Ishikawa (cell line): ENCODE results near the gene TACC2.

ENCODE experiments used
- CEBPB ChIP-seq: IDR thresholded peaks from 2 replicates; pipeline ENCODE4 v1.6.1; 2012
- CREB1 ChIP-seq: IDR thresholded peaks from 2 replicates; pipeline ENCODE4 v1.6.1; 2012; ENCODE audit warnings: low read depth
- EGR1 ChIP-seq: IDR thresholded peaks from 2 replicates; pipeline ENCODE4 v1.6.1; 2012
- TAF1 ChIP-seq: IDR thresholded peaks from 2 replicates; pipeline ENCODE4 v1.6.1; 2012; ENCODE audit warnings: low read depth, mild to moderate bottlenecking
- TEAD4 ChIP-seq: IDR thresholded peaks from 2 replicates; pipeline ENCODE4 v1.6.1; 2012
- YY1 ChIP-seq: IDR thresholded peaks from 2 replicates; pipeline ENCODE4 v1.6.1; 2012; ENCODE audit warnings: low read depth
- TF ChIP-seq, protein P1 (sequence below): IDR thresholded peaks from 2 replicates; pipeline ENCODE4 v1.6.1; 2012
- TF ChIP-seq, protein P2 (sequence below): IDR thresholded peaks from 2 replicates; pipeline ENCODE4 v1.6.1; 2012; ENCODE audit warnings: low read depth, mild to moderate bottlenecking

DNA sequence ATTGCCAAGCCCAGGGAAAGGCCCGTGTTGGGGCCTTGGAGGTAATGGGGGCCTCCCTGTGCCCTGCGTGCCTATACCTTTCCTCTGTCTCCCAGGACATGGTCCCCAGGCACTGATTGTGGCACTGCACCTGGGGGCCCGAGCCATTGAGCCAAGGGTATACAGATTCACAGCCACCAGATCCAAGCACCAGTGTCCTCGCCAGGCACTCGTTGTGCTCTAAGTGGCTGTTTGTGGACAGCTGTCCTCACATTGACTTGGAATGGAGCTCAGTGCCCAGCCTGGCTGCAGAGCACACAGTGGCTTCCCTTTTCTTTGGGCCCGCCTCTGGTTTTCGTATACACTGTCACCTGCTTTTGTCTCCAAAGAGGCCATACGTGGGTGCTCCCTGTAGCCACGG lies 210.1 kb downstream of the TACC2 start:
- TF ChIP-seq TAF1 (no peak), TEAD4 (no peak), CEBPB (no peak), EGR1 (no peak), CREB1 (no peak), YY1 (no peak)
- TF ChIP-seq, protein P1, sequence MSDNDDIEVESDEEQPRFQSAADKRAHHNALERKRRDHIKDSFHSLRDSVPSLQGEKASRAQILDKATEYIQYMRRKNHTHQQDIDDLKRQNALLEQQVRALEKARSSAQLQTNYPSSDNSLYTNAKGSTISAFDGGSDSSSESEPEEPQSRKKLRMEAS, result no peak
- TF ChIP-seq, protein P2, sequence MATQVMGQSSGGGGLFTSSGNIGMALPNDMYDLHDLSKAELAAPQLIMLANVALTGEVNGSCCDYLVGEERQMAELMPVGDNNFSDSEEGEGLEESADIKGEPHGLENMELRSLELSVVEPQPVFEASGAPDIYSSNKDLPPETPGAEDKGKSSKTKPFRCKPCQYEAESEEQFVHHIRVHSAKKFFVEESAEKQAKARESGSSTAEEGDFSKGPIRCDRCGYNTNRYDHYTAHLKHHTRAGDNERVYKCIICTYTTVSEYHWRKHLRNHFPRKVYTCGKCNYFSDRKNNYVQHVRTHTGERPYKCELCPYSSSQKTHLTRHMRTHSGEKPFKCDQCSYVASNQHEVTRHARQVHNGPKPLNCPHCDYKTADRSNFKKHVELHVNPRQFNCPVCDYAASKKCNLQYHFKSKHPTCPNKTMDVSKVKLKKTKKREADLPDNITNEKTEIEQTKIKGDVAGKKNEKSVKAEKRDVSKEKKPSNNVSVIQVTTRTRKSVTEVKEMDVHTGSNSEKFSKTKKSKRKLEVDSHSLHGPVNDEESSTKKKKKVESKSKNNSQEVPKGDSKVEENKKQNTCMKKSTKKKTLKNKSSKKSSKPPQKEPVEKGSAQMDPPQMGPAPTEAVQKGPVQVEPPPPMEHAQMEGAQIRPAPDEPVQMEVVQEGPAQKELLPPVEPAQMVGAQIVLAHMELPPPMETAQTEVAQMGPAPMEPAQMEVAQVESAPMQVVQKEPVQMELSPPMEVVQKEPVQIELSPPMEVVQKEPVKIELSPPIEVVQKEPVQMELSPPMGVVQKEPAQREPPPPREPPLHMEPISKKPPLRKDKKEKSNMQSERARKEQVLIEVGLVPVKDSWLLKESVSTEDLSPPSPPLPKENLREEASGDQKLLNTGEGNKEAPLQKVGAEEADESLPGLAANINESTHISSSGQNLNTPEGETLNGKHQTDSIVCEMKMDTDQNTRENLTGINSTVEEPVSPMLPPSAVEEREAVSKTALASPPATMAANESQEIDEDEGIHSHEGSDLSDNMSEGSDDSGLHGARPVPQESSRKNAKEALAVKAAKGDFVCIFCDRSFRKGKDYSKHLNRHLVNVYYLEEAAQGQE, result no peak
